Fibroblast of lung (primary cell): Measurements from ENCODE around the gene ABLIM2. TPM values are rescaled to one million over a fixed set of nuclear protein-coding genes. Genes with fewer than 3 reads are reported as not detected.

Experiments
- DNase-seq, 2 donors: peaks; one replicate each; pipeline versions ENCODE4 v3.0.0 to v3.0.0-alpha.2; 2010; ENCODE audit warnings: low read depth in 2 of 2
- H2AFZ ChIP-seq: 2 replicates; pipeline ENCODE4 v1.5.1; 2012; ENCODE audit warnings: low read length, control low read depth, inconsistent platforms
- H3K27ac ChIP-seq: 2 replicates; pipeline ENCODE4 v1.5.1; 2011; ENCODE audit warnings: low read length, control low read depth; ENCODE audit not compliant: insufficient read depth
- H3K27me3 ChIP-seq: 2 replicates; pipeline ENCODE4 v1.5.1; 2011; ENCODE audit warnings: mild to moderate bottlenecking, low read length; ENCODE audit not compliant: control insufficient read depth, insufficient read depth
- H3K36me3 ChIP-seq: 2 replicates; pipeline ENCODE4 v1.5.1; 2011; ENCODE audit warnings: low read length; ENCODE audit not compliant: control insufficient read depth, insufficient read depth
- H3K4me1 ChIP-seq: 2 replicates; pipeline ENCODE4 v1.5.1; 2011; ENCODE audit warnings: low read length; ENCODE audit not compliant: control insufficient read depth, insufficient read depth; ENCODE audit errors: extremely low read depth
- H3K4me2 ChIP-seq: 2 replicates; pipeline ENCODE4 v1.5.1; 2011; ENCODE audit warnings: low read length, control low read depth; ENCODE audit not compliant: insufficient read depth; ENCODE audit errors: extremely low read depth
- H3K4me3 ChIP-seq, 4 experiments: fragments of 200-600 bp in 1 of 4; sonication (generic) in 1 of 4; replicated peaks in 1 of 4; 2 replicates each; pipeline ENCODE4 v1.5.1; 2011 to 2016; ENCODE audit warnings: low read length in 4 of 4, low read depth in 3 of 4, mild to moderate bottlenecking in 3 of 4, control low read depth in 2 of 4, inconsistent platforms in 1 of 4, mixed read lengths in 1 of 4; ENCODE audit not compliant: insufficient read depth in 1 of 4; ENCODE audit errors: control extremely low read depth in 1 of 4
- H3K79me2 ChIP-seq: 2 replicates; pipeline ENCODE4 v1.5.1; 2012; ENCODE audit warnings: mild to moderate bottlenecking, low read length, inconsistent platforms; ENCODE audit not compliant: control insufficient read depth, insufficient read depth
- H3K9ac ChIP-seq: 2 replicates; pipeline ENCODE4 v1.5.1; 2011; ENCODE audit warnings: mild to moderate bottlenecking, low read length, control low read depth; ENCODE audit not compliant: insufficient read depth
- H3K9me3 ChIP-seq: 2 replicates; pipeline ENCODE4 v1.5.1; 2012; ENCODE audit warnings: low read depth, low read length; ENCODE audit not compliant: control insufficient read depth, insufficient read depth
- H4K20me1 ChIP-seq: 2 replicates; pipeline ENCODE4 v1.5.1; 2011; ENCODE audit warnings: low read length; ENCODE audit not compliant: control insufficient read depth, insufficient read depth; ENCODE audit errors: extremely low read depth
- CTCF ChIP-seq, 2 donors: IDR thresholded peaks in 1 of 2; conservative IDR thresholded peaks in 1 of 2; 1 replicate in 1 of 2; 2 replicates in 1 of 2; pipeline ENCODE4 v1.5.1; 2011 to 2012; ENCODE audit warnings: low read length in 2 of 2, control low read depth in 1 of 2, inconsistent platforms in 1 of 2, low read depth in 1 of 2, mild to moderate bottlenecking in 1 of 2
- EZH2 ChIP-seq: IDR thresholded peaks from 2 replicates; pipeline ENCODE4 v1.5.1; 2012; ENCODE audit warnings: low read length, control low read depth, mild to moderate bottlenecking; ENCODE audit errors: missing control alignments
- polyA plus RNA-seq, 2 donors: library from polyadenylated mRNA; depleted of rRNA in 1 of 2; stranded (reverse) in 1 of 2; unstranded in 1 of 2; fragments of >200 nt; gene quantifications; 2 replicates each; pipeline ENCODE4 v1.2.1, GENCODE V29; 2011 to 2012; ENCODE audit warnings: missing spikeins in 1 of 2
- total RNA-seq: library from RNA; depleted of rRNA; stranded (reverse); fragments of >200 nt; gene quantifications from 2 replicates; pipeline ENCODE4 v1.2.1, GENCODE V29; 2014

ABLIM2 gene
- total and polyA plus RNA-seq, 2 donors (not counting 1 experiment from before 2014, with no cell fraction given): 0.66 to 2.6 TPM

DNA sequence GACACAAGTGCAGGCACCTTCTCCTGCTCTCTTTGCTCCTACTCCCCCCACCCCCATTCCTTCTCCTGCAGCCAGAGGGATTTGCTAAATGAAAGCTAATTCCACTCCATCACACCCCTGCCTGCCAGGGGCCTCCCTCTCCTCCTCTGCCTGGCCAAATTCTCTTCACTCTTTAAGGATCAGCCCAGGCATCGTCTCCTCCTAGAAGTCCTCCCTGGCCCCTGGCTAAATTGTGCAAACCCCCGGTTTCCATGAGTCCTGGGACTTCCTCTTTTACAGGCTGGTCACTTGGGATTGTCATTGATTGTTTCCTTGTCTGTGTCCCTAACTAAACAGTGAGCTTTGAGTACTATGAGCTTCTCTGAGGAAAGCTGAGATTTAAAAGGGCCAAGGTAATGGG, 8.7 kb upstream of the ABLIM2 start:
- Histone ChIP-seq H4K20me1 (no peaks in the 10 kb centered on the region), H3K4me3 (no peak overlapping the region), H3K27ac (no peak overlapping the region), H3K36me3 (no peaks in the 10 kb centered on the region), H3K9ac (no peak overlapping the region), H3K9me3 (no peaks in the 10 kb centered on the region), H3K79me2 (no peaks in the 10 kb centered on the region), H3K4me1 (no peaks in the 10 kb centered on the region), H3K27me3 (peaks cover 3% of the 10 kb centered on the region), H3K4me2 (no peak overlapping the region), H2AFZ (no peak overlapping the region)
- no peak for TF ChIP-seq EZH2
- no peak for DNase-seq

GRCh38 chr4:8165374-8165896, 6.8 kb upstream of the ABLIM2 start:
- H3K4me3 ChIP-seq: no peak overlapping the region
- no peaks in the 10 kb centered on the region for H3K9me3 ChIP-seq
- H3K27me3 ChIP-seq: no peaks in the 10 kb centered on the region
- no peaks in the 10 kb centered on the region for H3K79me2 ChIP-seq
- no peak overlapping the region for H3K4me2 ChIP-seq
- H3K9ac ChIP-seq: no peak overlapping the region
- H2AFZ ChIP-seq: no peak overlapping the region
- DNase-seq: no peak
- H3K27ac ChIP-seq: no peak overlapping the region
- no peaks in the 10 kb centered on the region for H3K36me3 ChIP-seq
- H4K20me1 ChIP-seq: no peaks in the 10 kb centered on the region
- no peak for TF ChIP-seq EZH2
- no peaks in the 10 kb centered on the region for H3K4me1 ChIP-seq

DNA sequence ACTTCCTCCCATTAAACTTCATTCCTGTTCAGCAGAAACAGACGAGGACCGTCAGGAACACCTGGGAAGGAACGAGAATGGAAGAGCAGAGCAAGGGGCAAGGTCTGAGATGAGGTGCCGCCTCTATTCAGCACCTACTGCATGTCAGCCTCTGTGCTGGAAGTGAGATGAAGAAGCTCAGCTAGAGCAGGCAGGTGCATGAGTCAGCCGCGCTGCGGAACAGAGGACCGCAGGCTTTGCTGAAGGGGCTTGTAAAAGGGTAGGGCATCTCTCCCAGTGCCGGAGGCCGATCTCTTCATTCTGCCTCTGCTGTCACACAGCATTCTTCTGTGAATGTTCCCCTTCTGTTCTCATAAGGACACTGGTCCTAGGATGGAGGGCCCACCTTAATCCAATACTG, 6.1 kb upstream of the ABLIM2 start:
- TF ChIP-seq CTCF (conservative IDR thresholded peaks at IDR 0.05 in 1 of 2, IDR thresholded peaks at IDR 0.05 in 1 of 2; ENCODE audit: low read depth in 1 of 2, low read length in 2 of 2) (no peak), EZH2 (no peak)

GRCh38 chr4:8164194-8164565, 5.6 kb upstream of the ABLIM2 start:
- H3K4me3 ChIP-seq: no peak overlapping the region
- H2AFZ ChIP-seq: no peak overlapping the region
- H3K27me3 ChIP-seq: no peaks in the 10 kb centered on the region
- DNase-seq: no peak
- H3K27ac ChIP-seq: no peak overlapping the region
- no peaks in the 10 kb centered on the region for H3K36me3 ChIP-seq
- TF ChIP-seq CTCF (conservative IDR thresholded peaks at IDR 0.05 in 1 of 2, IDR thresholded peaks at IDR 0.05 in 1 of 2; ENCODE audit: low read depth in 1 of 2, low read length in 2 of 2): no peak
- TF ChIP-seq EZH2: no peak
- H3K9me3 ChIP-seq: no peaks in the 10 kb centered on the region
- no peak overlapping the region for H3K4me2 ChIP-seq
- no peaks in the 10 kb centered on the region for H4K20me1 ChIP-seq
- no peaks in the 10 kb centered on the region for H3K4me1 ChIP-seq
- no peaks in the 10 kb centered on the region for H3K79me2 ChIP-seq
- H3K9ac ChIP-seq: no peak overlapping the region

More for the DNA sequence above, 6.1 kb upstream of the ABLIM2 start:
- H4K20me1 ChIP-seq: no peaks in the 10 kb centered on the region
- no peaks in the 10 kb centered on the region for H3K9me3 ChIP-seq
- H3K4me2 ChIP-seq: no peak overlapping the region
- no peak for DNase-seq
- no peaks in the 10 kb centered on the region for H3K4me1 ChIP-seq
- no peaks in the 10 kb centered on the region for H3K36me3 ChIP-seq
- H3K9ac ChIP-seq: no peak overlapping the region
- H3K27ac ChIP-seq: no peak overlapping the region
- H2AFZ ChIP-seq: no peak overlapping the region
- no peaks in the 10 kb centered on the region for H3K27me3 ChIP-seq
- H3K4me3 ChIP-seq: no peak overlapping the region
- H3K79me2 ChIP-seq: no peaks in the 10 kb centered on the region
